T follicular helper cell (primary cell): ENCODE measurements around the gene PCCA.
"Not testable (repeated sequence)": the region's sequence is repeated elsewhere in the genome, so short reads cannot be mapped to it uniquely, and the experiment has no call there.

Experiments used
- DNase-seq: peaks from one replicate; pipeline ENCODE4 v3.0.0-alpha.2; 2020; ENCODE audit warnings: low read depth

PCCA gene

GRCh38 chr13:100306434-100306999 lies 217.6 kb downstream of the PCCA start:
- DNase-seq = no peak

GRCh38 chr13:100314132-100314910 lies 225.4 kb downstream of the PCCA start:
- DNase-seq = no peak

GRCh38 chr13:100315522-100315921 lies 226.6 kb downstream of the PCCA start:
- no peak for DNase-seq

- not testable (repeated sequence) for DNase-seq
These were observed 229.6 kb downstream of the PCCA start for GRCh38 chr13:100318473-100318872.

- DNase-seq = no peak
These were observed 235.0 kb downstream of the PCCA start for GRCh38 chr13:100323937-100324336.

- DNase-seq = no peak
These were observed 241.8 kb downstream of the PCCA start for GRCh38 chr13:100330662-100331061.

GRCh38 chr13:100333141-100333540 lies 244.2 kb downstream of the PCCA start:
- no peak for DNase-seq

- no peak for DNase-seq
These were observed 245.3 kb downstream of the PCCA start for GRCh38 chr13:100334214-100334613.

- no peak for DNase-seq
These were observed 248.1 kb downstream of the PCCA start for GRCh38 chr13:100336795-100337516.

GRCh38 chr13:100338275-100338674 lies 249.4 kb downstream of the PCCA start:
- DNase-seq = no peak

- DNase-seq = no peak
These were observed 250.6 kb downstream of the PCCA start for GRCh38 chr13:100339411-100339940.

- DNase-seq = no peak
These were observed 252.0 kb downstream of the PCCA start for GRCh38 chr13:100340865-100341264.

- DNase-seq = no peak
These were observed 252.4 kb downstream of the PCCA start for GRCh38 chr13:100341327-100341726.

- no peak for DNase-seq
These were observed 255.7 kb downstream of the PCCA start for GRCh38 chr13:100344544-100344943.

GRCh38 chr13:100347968-100348367 lies 259.1 kb downstream of the PCCA start:
- DNase-seq = no peak

- DNase-seq = no peak
These were observed 260.7 kb downstream of the PCCA start for GRCh38 chr13:100349594-100349993.

- no peak for DNase-seq
These were observed 261.7 kb downstream of the PCCA start for GRCh38 chr13:100350601-100351000.

- no peak for DNase-seq
These were observed 267.5 kb downstream of the PCCA start for GRCh38 chr13:100356426-100356825.

- no peak for DNase-seq
These were observed 268.0 kb downstream of the PCCA start for GRCh38 chr13:100356889-100357288.

- no peak for DNase-seq
These were observed 268.9 kb downstream of the PCCA start for GRCh38 chr13:100357764-100358163.

- DNase-seq = no peak
These were observed 272.6 kb downstream of the PCCA start for GRCh38 chr13:100361504-100361903.

- no peak for DNase-seq
These were observed 273.5 kb downstream of the PCCA start for GRCh38 chr13:100362371-100362770.

- DNase-seq = no peak
These were observed 273.9 kb downstream of the PCCA start for GRCh38 chr13:100362781-100363180.
